PC-9 (cell line): Measurements from ENCODE around the gene TRPM1. TPM values are rescaled to one million over a fixed set of nuclear protein-coding genes. Genes with fewer than 3 reads are reported as not detected.
"Not testable (repeated sequence)": the region's sequence is repeated elsewhere in the genome, so short reads cannot be mapped to it uniquely, and the experiment has no call there.

Experiments
- BruUV-seq: library from RNA; stranded (reverse); fragments of 400-500 nt; replicated peaks from 2 replicates; lab custom pipeline; 2021; lab: Mats Ljungman, UMichigan
- CTCF ChIA-PET: fragments of 300-600 bp; sonication (Branson Sonifier 250); formaldehyde crosslinking; loops from one replicate; lab custom pipeline; 2022; ENCODE audit warnings: antibody characterized with exemption; lab: Charles Lee
- POLR2A ChIA-PET: fragments of 300-600 bp; sonication (Branson Sonifier 250); formaldehyde crosslinking; loops from one replicate; lab custom pipeline; 2022; ENCODE audit warnings: antibody characterized with exemption; ENCODE audit not compliant: unreplicated experiment; lab: Charles Lee
- DNase-seq, 2 experiments: peaks; one replicate each; pipeline versions ENCODE4 v3.0.0 to v3.0.0-alpha.2; 2015 to 2022; ENCODE audit warnings: mixed read lengths in 1 of 2
- H2AFZ ChIP-seq: fragments of 200-600 bp; sonication (generic); 2 replicates; pipeline ENCODE4 v1.8.1; 2017; ENCODE audit warnings: antibody characterized with exemption
- H3F3A ChIP-seq: fragments of 200-600 bp; sonication (generic); 2 replicates; pipeline ENCODE4 v1.8.1; 2017; ENCODE audit warnings: antibody characterized with exemption, mild to moderate bottlenecking, low read depth; ENCODE audit not compliant: insufficient read depth
- H3K27ac ChIP-seq: fragments of 200-600 bp; sonication (generic); 2 replicates; pipeline ENCODE4 v1.6.1; 2016; ENCODE audit warnings: mixed run types
- H3K27me3 ChIP-seq: fragments of 200-600 bp; sonication (generic); 2 replicates; pipeline ENCODE4 v1.6.1; 2016; ENCODE audit warnings: low read depth, mixed run types; ENCODE audit not compliant: insufficient read depth
- H3K36me3 ChIP-seq: fragments of 200-600 bp; sonication (generic); 2 replicates; pipeline ENCODE4 v1.6.1; 2016; ENCODE audit warnings: low read depth, mixed run types
- H3K4me1 ChIP-seq: fragments of 200-600 bp; sonication (generic); replicated peaks from 2 replicates; pipeline ENCODE4 v1.6.1; 2016; ENCODE audit warnings: mixed run types; ENCODE audit not compliant: insufficient read depth
- H3K4me2 ChIP-seq: fragments of 200-600 bp; sonication (generic); 2 replicates; pipeline ENCODE4 v1.6.1; 2017; ENCODE audit warnings: mixed run types
- H3K4me3 ChIP-seq: fragments of 200-600 bp; sonication (generic); 2 replicates; pipeline ENCODE4 v1.6.1; 2016; ENCODE audit warnings: mixed run types
- H3K79me2 ChIP-seq: fragments of 200-600 bp; sonication (generic); 2 replicates; pipeline ENCODE4 v1.6.1; 2017; ENCODE audit warnings: low read depth, mixed run types
- H3K9me2 ChIP-seq: fragments of 200-600 bp; sonication (generic); 2 replicates; pipeline ENCODE4 v1.8.1; 2017; ENCODE audit warnings: mild to moderate bottlenecking; ENCODE audit not compliant: insufficient read depth
- H3K9me3 ChIP-seq: fragments of 200-600 bp; sonication (generic); 2 replicates; pipeline ENCODE4 v1.8.1; 2016; ENCODE audit warnings: low read depth; ENCODE audit not compliant: insufficient read depth
- H4K20me1 ChIP-seq: fragments of 200-600 bp; sonication (generic); 2 replicates; pipeline ENCODE4 v1.8.1; 2017; ENCODE audit not compliant: insufficient read depth
- EZH2 ChIP-seq: fragments of 200-600 bp; sonication (generic); IDR thresholded peaks from 2 replicates; pipeline ENCODE4 v1.8.0; 2017; ENCODE audit warnings: antibody characterized with exemption, low read depth
- intact Hi-C: fragments of 100-400 bp; cut with micrococcal nuclease; formaldehyde crosslinking; loops from one replicate; pipeline ENCODE4 v1.10.0; 2022; ENCODE audit not compliant: unreplicated experiment
- total RNA-seq: library from RNA; stranded (reverse); gene quantifications from 2 replicates; pipeline ENCODE4 v1.2.3, GENCODE V29; 2021
- TF ChIP-seq, protein P1 (sequence below): fragments of 200-600 bp; sonication (generic); conservative IDR thresholded peaks from 2 replicates; pipeline ENCODE4 v1.6.1; 2017; ENCODE audit warnings: mixed run types, antibody characterized with exemption, mild to moderate bottlenecking, moderate library complexity

Gene TRPM1
- total RNA-seq, 1 experiment from 2014 or later, result not detected

DNA sequence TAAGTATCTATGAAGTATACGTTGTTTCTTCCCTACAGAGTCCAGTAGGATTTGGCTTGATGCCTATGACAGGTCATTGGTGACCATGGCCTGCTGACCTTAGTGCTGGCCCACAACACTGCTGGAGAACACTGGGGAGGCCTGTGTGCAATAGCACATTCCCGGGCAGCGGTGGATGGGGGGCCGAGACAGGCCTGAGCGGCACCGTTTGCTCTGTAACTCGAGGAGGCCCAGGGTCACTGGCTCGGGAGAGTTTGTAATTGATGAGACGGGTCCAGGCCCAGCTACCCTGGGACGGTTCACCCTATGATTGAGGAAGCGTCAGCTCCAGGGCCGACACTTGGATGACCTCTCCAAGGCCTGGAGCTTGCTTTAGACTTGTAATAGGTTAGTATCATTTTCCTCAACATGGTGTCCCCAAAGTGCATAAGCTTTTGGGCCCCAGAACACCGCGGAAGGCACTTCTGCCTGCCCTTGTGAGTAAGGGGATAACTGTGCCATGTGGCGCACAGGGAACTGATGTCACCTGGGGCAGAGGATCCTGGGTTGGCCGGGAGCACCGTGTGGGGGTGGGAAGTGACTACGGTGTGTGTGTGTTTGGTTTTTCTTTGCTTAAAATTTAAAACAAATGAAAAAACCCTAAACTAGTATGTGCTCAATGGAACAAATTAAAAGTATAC lies 12.0 kb downstream of the TRPM1 start:
- POLR2A ChIA-PET, result no interaction called here

DNA sequence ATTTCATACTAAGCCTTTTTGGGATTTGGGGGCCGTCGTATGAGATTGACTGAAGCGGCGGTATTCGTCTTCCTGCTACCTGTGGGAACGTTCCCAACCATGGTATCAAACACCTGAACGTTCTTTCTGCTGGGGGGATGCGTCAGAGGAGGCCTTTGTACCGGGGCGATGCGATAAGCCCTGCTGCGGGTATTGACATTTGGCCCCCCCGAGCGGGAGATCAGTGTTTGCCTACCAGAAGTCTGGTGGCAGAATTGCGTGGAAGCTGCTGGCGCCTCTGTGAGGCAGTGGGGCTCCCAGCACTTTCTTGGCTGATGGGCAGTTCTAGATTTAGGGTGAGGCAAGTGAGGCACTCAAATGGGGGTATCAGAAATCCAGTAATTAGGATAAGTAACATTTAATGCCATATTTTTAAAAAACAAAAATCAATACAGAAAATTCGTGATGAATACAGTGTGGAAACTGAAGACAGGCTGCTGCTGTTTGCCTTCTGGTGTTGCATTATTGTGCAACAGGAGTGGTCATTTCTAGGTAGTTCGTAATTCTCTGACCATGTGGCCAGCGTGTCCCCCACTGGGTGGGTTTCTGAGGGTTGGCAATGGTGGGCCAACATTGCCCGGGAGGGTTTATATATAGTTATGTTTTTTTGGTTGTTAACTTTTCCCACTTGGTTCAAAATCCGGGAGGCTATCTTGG lies 12.7 kb downstream of the TRPM1 start:
- Histone ChIP-seq H3K27ac (no peak overlapping the region), H3K79me2 (no peaks in the 10 kb centered on the region), H3K36me3 (no peaks in the 10 kb centered on the region), H3K4me1 (no peaks in the 10 kb centered on the region), H2AFZ (no peak overlapping the region), H3K9me3 (no peaks in the 10 kb centered on the region), H3K27me3 (peaks cover 18% of the 10 kb centered on the region), H3K9me2 (no peaks in the 10 kb centered on the region), H3K4me3 (no peak overlapping the region), H3K4me2 (no peak overlapping the region), H4K20me1 (no peaks in the 10 kb centered on the region), H3F3A (no peaks in the 10 kb centered on the region)
- ChIA-PET CTCF (no interaction called here), POLR2A (no interaction called here)
- BruUV-seq, result no TSS peak
- TF ChIP-seq, protein P1, sequence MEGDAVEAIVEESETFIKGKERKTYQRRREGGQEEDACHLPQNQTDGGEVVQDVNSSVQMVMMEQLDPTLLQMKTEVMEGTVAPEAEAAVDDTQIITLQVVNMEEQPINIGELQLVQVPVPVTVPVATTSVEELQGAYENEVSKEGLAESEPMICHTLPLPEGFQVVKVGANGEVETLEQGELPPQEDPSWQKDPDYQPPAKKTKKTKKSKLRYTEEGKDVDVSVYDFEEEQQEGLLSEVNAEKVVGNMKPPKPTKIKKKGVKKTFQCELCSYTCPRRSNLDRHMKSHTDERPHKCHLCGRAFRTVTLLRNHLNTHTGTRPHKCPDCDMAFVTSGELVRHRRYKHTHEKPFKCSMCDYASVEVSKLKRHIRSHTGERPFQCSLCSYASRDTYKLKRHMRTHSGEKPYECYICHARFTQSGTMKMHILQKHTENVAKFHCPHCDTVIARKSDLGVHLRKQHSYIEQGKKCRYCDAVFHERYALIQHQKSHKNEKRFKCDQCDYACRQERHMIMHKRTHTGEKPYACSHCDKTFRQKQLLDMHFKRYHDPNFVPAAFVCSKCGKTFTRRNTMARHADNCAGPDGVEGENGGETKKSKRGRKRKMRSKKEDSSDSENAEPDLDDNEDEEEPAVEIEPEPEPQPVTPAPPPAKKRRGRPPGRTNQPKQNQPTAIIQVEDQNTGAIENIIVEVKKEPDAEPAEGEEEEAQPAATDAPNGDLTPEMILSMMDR, result no peak
- no peak for TF ChIP-seq EZH2
- no peak for DNase-seq
- intact Hi-C loops, result no loop called here

More for the DNA sequence above, 12.0 kb downstream of the TRPM1 start:
- no TSS peak for BruUV-seq
- Histone ChIP-seq H3K4me1 (no peaks in the 10 kb centered on the region), H3K36me3 (no peaks in the 10 kb centered on the region), H3K79me2 (no peaks in the 10 kb centered on the region), H3K27ac (no peak overlapping the region), H3K9me3 (no peaks in the 10 kb centered on the region), H3F3A (no peaks in the 10 kb centered on the region), H3K9me2 (no peaks in the 10 kb centered on the region), H2AFZ (no peak overlapping the region), H3K4me3 (no peak overlapping the region), H4K20me1 (no peaks in the 10 kb centered on the region), H3K4me2 (no peak overlapping the region), H3K27me3 (peaks cover 18% of the 10 kb centered on the region)
- intact Hi-C loops, result no loop called here
- CTCF ChIA-PET, result no interaction called here
- TF ChIP-seq, protein P1, result no peak
- TF ChIP-seq EZH2, result no peak
- DNase-seq, result no peak

- H3K79me2 ChIP-seq, H3K9me3 ChIP-seq, H3K4me3 ChIP-seq, H3F3A ChIP-seq, H3K4me2 ChIP-seq, BruUV-seq, intact Hi-C loops, H3K9me2 ChIP-seq, H3K27ac ChIP-seq, DNase-seq, H3K4me1 ChIP-seq, POLR2A ChIA-PET, CTCF ChIA-PET, H4K20me1 ChIP-seq, H3K36me3 ChIP-seq, H2AFZ ChIP-seq: not testable (repeated sequence)
- peaks cover 23% of the 10 kb centered on the region for H3K27me3 ChIP-seq
Observed at GRCh38 chr15:31088041-31088440, 13.5 kb downstream of the TRPM1 start.
